GM12878 (cell line): ENCODE data around the gene POFUT2. TPM values are rescaled to one million over a fixed set of nuclear protein-coding genes. Genes with fewer than 3 reads are reported as not detected.

Experiments
- ATAC-seq: fragments of 200-7000 bp; cut with Tn5 transposase; 3 replicates; pipeline ENCODE4 v1.9.1; 2020; ENCODE audit warnings: mild to moderate bottlenecking, moderate library complexity
- BruUV-seq: library from RNA; stranded (reverse); fragments of 400-500 nt; replicated peaks from 2 replicates; lab custom pipeline; 2021; lab: Mats Ljungman, UMichigan
- CTCF ChIA-PET: fragments of 300-600 bp; sonication (Branson Sonifier 250); formaldehyde crosslinking; extraction: SDS; loops from one replicate; lab custom pipeline; 2021; ENCODE audit warnings: inconsistent platforms; lab: Yijun Ruan, JAX
- POLR2A ChIA-PET: fragments of 350-600 bp; formaldehyde crosslinking; extraction: SDS; loops from one replicate; lab custom pipeline; 2021; ENCODE audit warnings: inconsistent platforms; lab: Charles Lee
- RAD21 ChIA-PET: fragments of 300-600 bp; sonication (Branson Sonifier 250); formaldehyde crosslinking; loops from one replicate; lab custom pipeline; 2023; ENCODE audit warnings: antibody characterized with exemption; ENCODE audit not compliant: unreplicated experiment; lab: Charles Lee
- SMC1A ChIA-PET: fragments of 300-600 bp; sonication (Branson Sonifier 250); formaldehyde crosslinking; loops from one replicate; lab custom pipeline; 2023; ENCODE audit not compliant: unreplicated experiment, uncharacterized antibody; lab: Charles Lee
- DNase-seq: peaks from one replicate; pipeline ENCODE4 v3.0.0-alpha.2; 2011; ENCODE audit warnings: low read depth, low spot score
- FAIRE-seq: peaks from 3 replicates; lab custom pipeline; 2011; peaks lifted over from hg19 to GRCh38; lab: Jason Lieb, UNC
- H2AFZ ChIP-seq: 2 replicates; pipeline ENCODE4 v1.6.0; 2011; ENCODE audit warnings: low read depth, low read length, control low read depth; ENCODE audit not compliant: control insufficient read depth
- H3K27ac ChIP-seq: 2 replicates; pipeline ENCODE4 v1.5.1; 2011; ENCODE audit warnings: control low read depth; ENCODE audit not compliant: control insufficient read depth, insufficient read depth
- H3K27me3 ChIP-seq, 2 experiments: replicated peaks in 1 of 2; 2 replicates each; pipeline versions ENCODE4 v1.6.0 to v1.6.1; 2011; ENCODE audit warnings: low read length in 1 of 2; ENCODE audit not compliant: control insufficient read depth in 2 of 2, insufficient read depth in 2 of 2
- H3K36me3 ChIP-seq, 2 experiments: 2 replicates each; pipeline ENCODE4 v1.5.1; 2011; ENCODE audit warnings: low read length in 1 of 2; ENCODE audit not compliant: control insufficient read depth in 2 of 2, insufficient read depth in 2 of 2
- H3K4me1 ChIP-seq: 2 replicates; pipeline ENCODE4 v1.6.1; 2011; ENCODE audit warnings: mild to moderate bottlenecking, low read length, moderate library complexity, mixed read lengths; ENCODE audit not compliant: control insufficient read depth, insufficient read depth
- H3K4me2 ChIP-seq: 2 replicates; pipeline ENCODE4 v1.6.0; 2011; ENCODE audit warnings: control low read depth; ENCODE audit not compliant: control insufficient read depth, insufficient read depth
- H3K4me3 ChIP-seq: fragments of 200-600 bp; sonication (generic); 2 replicates; pipeline ENCODE4 v1.5.1; 2016
- H3K79me2 ChIP-seq: 2 replicates; pipeline ENCODE4 v1.6.0; 2011; ENCODE audit warnings: low read length; ENCODE audit not compliant: control insufficient read depth, insufficient read depth
- H3K9ac ChIP-seq: 2 replicates; pipeline ENCODE4 v1.8.0; 2011; ENCODE audit warnings: low read length, control low read depth, mixed read lengths; ENCODE audit not compliant: control insufficient read depth, insufficient read depth
- H3K9me3 ChIP-seq: replicated peaks from 3 replicates; pipeline ENCODE4 v1.5.1; 2011; ENCODE audit warnings: mild to moderate bottlenecking, low read length; ENCODE audit not compliant: control insufficient read depth, insufficient read depth
- H4K20me1 ChIP-seq: 2 replicates; pipeline ENCODE4 v1.6.0; 2011; ENCODE audit not compliant: control insufficient read depth, insufficient read depth
- EZH2 ChIP-seq: IDR thresholded peaks from 2 replicates; pipeline ENCODE4 v1.6.1; 2012; ENCODE audit warnings: low read depth, mild to moderate bottlenecking, control low read depth, inconsistent platforms, low read length, borderline replicate concordance; ENCODE audit not compliant: control insufficient read depth
- PAX8 ChIP-seq: fragments of 450-650 bp; IDR thresholded peaks from 2 replicates; pipeline ENCODE4 v1.6.1; 2017; ENCODE audit warnings: mild to moderate bottlenecking, moderate library complexity
- SPI1 ChIP-seq: IDR thresholded peaks from 2 replicates; pipeline ENCODE4 v1.6.1; 2011; ENCODE audit warnings: low read depth, mild to moderate bottlenecking, low read length, moderate library complexity, borderline replicate concordance; ENCODE audit not compliant: insufficient read depth
- SUZ12 ChIP-seq: fragments of 200-600 bp; sonication (generic); IDR thresholded peaks from one replicate; pipeline ENCODE4 v1.6.1; 2018; ENCODE audit warnings: antibody characterized with exemption, mild to moderate bottlenecking; ENCODE audit not compliant: unreplicated experiment
- ZBTB40 ChIP-seq: fragments of 450-650 bp; IDR thresholded peaks from 2 replicates; pipeline ENCODE4 v1.6.1; 2016; ENCODE audit warnings: mild to moderate bottlenecking, moderate library complexity, borderline replicate concordance
- WGBS: methylation state at CpG from one replicate; pipeline ENCODE4 v1.1.6; 2016; ENCODE audit warnings: low lambda C conversion rate; ENCODE audit not compliant: insufficient replicate concordance, insufficient coverage; ENCODE audit errors: missing lambda C conversion rate; 5-methylcytosine and 5-hydroxymethylcytosine counted together
- in situ Hi-C: fragments of 300-500 bp; cut with MboI; formaldehyde crosslinking; loops from 9 replicates; pipeline ENCODE4 v1.14.3; 2018; ENCODE audit warnings: mixed read lengths
- intact Hi-C: fragments of 100-400 bp; cut with micrococcal nuclease; formaldehyde crosslinking; loops from one replicate; pipeline ENCODE4 v1.14.2; 2022; ENCODE audit not compliant: unreplicated experiment
- polyA plus RNA-seq, 11 experiments: library from polyadenylated mRNA; depleted of rRNA in 4 of 11; unstranded in 6 of 11; stranded (reverse) in 5 of 11; fragments of >200 nt; fragmentation: Nextera tagmentation in 4 of 11; fragmentation: Illumina TruSeq in 1 of 11; extraction: Ambion mirVana in 4 of 11; extraction: Trizol in 1 of 11; gene quantifications; 1 replicate in 1 of 11; 2 replicates in 10 of 11; pipeline versions ENCODE4 v1.2.1 to v1.2.3, GENCODE V29; 2011 to 2016; ENCODE audit warnings: inconsistent platforms in 2 of 11, missing spikeins in 2 of 11, low read depth in 1 of 11
- total RNA-seq, 4 experiments: library from RNA; depleted of rRNA in 3 of 4; stranded (reverse); fragments of >200 nt in 3 of 4; fragmentation: Illumina TruSeq in 1 of 4; extraction: Trizol in 1 of 4; gene quantifications; 2 replicates each; pipeline versions ENCODE4 v1.2.1 to v1.2.3, GENCODE V29; 2013 to 2021

The POFUT2 gene
- total and polyA plus RNA-seq, 10 of the 15 experiments (the other 5 are each of a cell fraction or from before 2014, with no cell fraction given): 1.2 to 15.1 (median 6.8) TPM

- in situ Hi-C loops (no loop called here), intact Hi-C loops (no loop called here)
- no peaks in the 10 kb centered on the region for H3K4me1 ChIP-seq
- H3K36me3 ChIP-seq: no peaks in the 10 kb centered on the region
- ATAC-seq (no peak), DNase-seq (no peak), FAIRE-seq (no peak)
- no TSS peak for BruUV-seq
- TF ChIP-seq EZH2: no peak
- TF ChIP-seq SPI1: no peak
- no peak for TF ChIP-seq PAX8
- no peak for TF ChIP-seq SUZ12
- no peak for TF ChIP-seq ZBTB40
- H3K27ac ChIP-seq: no peak overlapping the region
- 49% methylated on average over 29 of the region's 43 CpGs for WGBS
- H3K9ac ChIP-seq: no peak overlapping the region
- H3K9me3 ChIP-seq: no peaks in the 10 kb centered on the region
- no peaks in the 10 kb centered on the region for H4K20me1 ChIP-seq
- ChIA-PET POLR2A (no interaction called here), RAD21 (no interaction called here), CTCF (interaction anchor here (2.2 kb wide), 1 partner anchor 163 kb away, joined by 5 read pairs; no protein-coding TSS in a partner anchor), SMC1A (no interaction called here)
- no peaks in the 10 kb centered on the region for H3K79me2 ChIP-seq
- H3K4me2 ChIP-seq: no peak overlapping the region
- H2AFZ ChIP-seq: no peak overlapping the region
- H3K27me3 ChIP-seq: no peaks in the 10 kb centered on the region; a peak in 1 of 4 replicates
- H3K4me3 ChIP-seq: no peak overlapping the region
These were observed 13.3 kb upstream of the POFUT2 start for GRCh38 chr21:45300786-45301520.
